Measurements from ENCODE around the gene LINC01488. TPM values are rescaled to one million over a fixed set of nuclear protein-coding genes. Genes with fewer than 3 reads are reported as not detected.

Gene LINC01488
- total and polyA plus RNA-seq, 9 of the 15 experiments (the other 6 are each of a cell fraction or from before 2014, with no cell fraction given) = not detected

DNA sequence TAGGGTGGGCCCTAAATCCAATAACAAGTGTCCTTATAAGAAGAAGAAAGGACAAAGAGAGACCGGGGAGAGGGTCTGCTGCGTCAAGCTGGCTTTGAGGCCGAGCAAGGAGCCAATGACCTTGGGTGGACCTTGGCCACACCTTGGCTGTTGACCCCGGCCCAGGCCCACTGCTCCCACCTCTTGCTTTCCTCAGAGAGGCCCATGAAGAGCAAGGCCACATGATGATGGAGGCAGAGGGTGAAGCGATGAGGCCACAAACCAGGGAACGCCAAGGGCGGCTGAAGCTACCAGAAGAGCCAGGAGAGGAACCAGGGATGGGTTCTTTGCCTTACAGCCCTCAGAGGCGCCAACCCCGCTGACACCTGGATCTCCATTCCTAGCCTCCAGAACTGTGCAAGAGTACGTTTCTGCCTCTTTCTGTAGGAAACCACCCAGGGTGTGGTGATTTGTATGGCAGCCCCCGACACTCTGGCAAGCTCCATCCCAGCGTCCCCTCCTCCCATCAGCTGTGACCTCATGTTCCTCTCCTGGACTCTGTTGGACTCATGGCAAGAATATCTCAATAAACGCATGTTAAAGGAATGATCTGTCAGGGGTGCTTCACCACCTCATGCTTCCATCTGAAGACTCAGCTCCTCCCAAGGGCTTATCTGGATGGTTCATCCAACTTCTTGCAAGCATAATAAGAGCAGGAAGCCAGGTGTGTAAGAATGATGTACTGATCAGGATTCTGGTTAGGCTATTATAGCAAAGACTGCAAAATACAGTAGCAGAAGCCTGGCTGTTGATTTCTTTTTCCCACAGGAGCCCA, 41.6 kb upstream of the LINC01488 start (continued):
- TF ChIP-seq ZBTB40 (IDR thresholded peaks at IDR 0.05) (no peak), ZBTB40 (CRISPR knock-in tag; IDR thresholded peaks at IDR 0.05) (no peak), ZFP1 (CRISPR knock-in tag; IDR thresholded peaks at IDR 0.05) (no peak), MAX (CRISPR knock-in tag; IDR thresholded peaks at IDR 0.05) (0 out of 2 replicates have a peak, but pooled peaks have one; percentile 27), ARID1B (IDR thresholded peaks at IDR 0.05) (0 out of 2 replicates have a peak, but pooled peaks have one; percentile 18), ETS1 (conservative IDR thresholded peaks at IDR 0.05; ENCODE audit: control insufficient read depth, low read depth, low read length) (no peak), CBFA2T2 (conservative IDR thresholded peaks at IDR 0.05) (peak; percentile 29), STAT5A (IDR thresholded peaks at IDR 0.05; ENCODE audit: borderline replicate concordance, low read length) (no peak), GATA2 (CRISPR knock-in tag; IDR thresholded peaks at IDR 0.05) (no peak; the same call in 1 of the 2 replicates), HDAC8 (tag; IDR thresholded peaks at IDR 0.05) (no peak)

Data from K562 (cell line).